IPS-NIHi11 (cell line): ENCODE measurements around the gene FCHO1.
A peak's percentile ranks its signal among the peaks of the same experiment; 100 is the strongest.

Experiments
- DNase-seq: peaks from one replicate; pipeline ENCODE4 v3.0.0; 2012; ENCODE audit warnings: mixed read lengths, low spot score

The FCHO1 gene

GRCh38 chr19:17829855-17830566, 78.7 kb downstream of the FCHO1 start:
- DNase-seq = peak; percentile 96

- peak; percentile 98 for DNase-seq
Measured at GRCh38 chr19:17830567-17831418, 79.5 kb downstream of the FCHO1 start.

- no peak for DNase-seq
Measured at GRCh38 chr19:17831419-17831888, 80.2 kb downstream of the FCHO1 start.

GRCh38 chr19:17832443-17833208, 81.3 kb downstream of the FCHO1 start:
- no peak for DNase-seq

GRCh38 chr19:17834350-17835181, 83.3 kb downstream of the FCHO1 start:
- no peak for DNase-seq

GRCh38 chr19:17835182-17836006, 84.1 kb downstream of the FCHO1 start:
- DNase-seq = no peak

- DNase-seq = no peak
Measured at GRCh38 chr19:17836530-17836929, 85.3 kb downstream of the FCHO1 start.

- DNase-seq = no peak
Measured at GRCh38 chr19:17837972-17838371, 86.7 kb downstream of the FCHO1 start.
